GM12873 (cell line): ENCODE results near the gene BLOC1S5.

Experiments used
- CTCF ChIP-seq: IDR thresholded peaks from 2 replicates; pipeline ENCODE4 v1.5.1; 2012; ENCODE audit warnings: low read depth, mild to moderate bottlenecking, moderate library complexity, low read length, control low read depth; ENCODE audit not compliant: insufficient read depth; ENCODE audit errors: missing control alignments

Gene BLOC1S5

DNA sequence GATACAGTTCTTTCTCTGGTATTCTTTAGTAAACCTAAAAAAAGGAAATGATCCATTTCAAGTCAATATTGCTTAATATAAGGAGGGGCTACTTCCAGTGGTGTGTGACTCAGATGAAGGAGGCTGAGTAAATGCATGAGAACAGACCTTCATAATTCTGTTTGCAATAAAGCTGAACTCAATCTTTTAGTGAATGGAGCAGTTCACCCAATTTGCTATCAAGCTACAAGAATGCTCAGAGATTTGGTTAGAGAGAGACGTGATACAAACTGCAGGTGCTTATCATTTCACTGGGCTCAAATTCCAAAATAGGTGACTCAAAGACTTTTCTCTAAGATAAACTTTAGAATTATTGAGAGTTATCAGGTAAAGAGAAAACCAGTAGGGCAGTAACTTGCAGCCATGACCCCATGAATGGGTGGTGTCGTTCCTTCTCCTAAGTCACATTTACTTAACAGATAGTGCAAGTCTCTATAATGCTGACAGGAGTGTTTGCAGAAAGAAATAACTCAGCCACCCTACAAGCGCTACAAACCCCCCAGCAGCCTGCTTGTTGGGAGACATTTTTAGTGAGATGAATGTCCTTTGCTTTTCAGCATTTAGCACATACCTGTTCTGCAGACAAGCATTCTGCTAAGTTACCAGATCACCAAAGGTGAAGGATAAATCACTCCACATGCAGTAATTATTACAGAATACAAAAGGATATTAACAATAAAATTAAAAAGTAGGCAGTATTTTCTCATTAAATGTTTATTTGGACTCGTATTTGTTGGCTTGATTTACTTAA, 16.4 kb upstream of the BLOC1S5 start:
- no peak for TF ChIP-seq CTCF

- TF ChIP-seq CTCF = no peak
Observed at GRCh38 chr6:8079126-8079525, 14.9 kb upstream of the BLOC1S5 start.

- no peak for TF ChIP-seq CTCF
Observed at GRCh38 chr6:8077991-8078390, 13.8 kb upstream of the BLOC1S5 start.

DNA sequence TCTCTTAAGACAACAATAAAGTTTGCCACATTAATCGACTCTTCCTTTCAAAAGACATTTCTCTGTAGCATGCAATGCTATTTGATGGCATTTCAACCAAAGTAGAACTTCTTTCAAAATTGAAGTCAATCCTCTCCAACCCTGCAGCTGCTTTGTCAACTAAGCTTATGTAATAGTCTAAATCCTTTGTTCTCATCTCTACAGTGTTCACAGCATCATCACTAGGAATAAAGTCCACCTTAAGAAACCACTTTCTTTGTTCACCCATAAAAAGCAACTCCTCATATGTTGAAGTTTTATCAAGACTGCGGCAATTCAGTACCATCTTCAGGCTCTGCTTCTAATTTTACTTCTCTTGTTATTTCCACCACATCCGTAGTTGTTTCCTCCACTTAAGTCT, 11.5 kb upstream of the BLOC1S5 start:
- no peak for TF ChIP-seq CTCF

GRCh38 chr6:8075185-8075584, 11.0 kb upstream of the BLOC1S5 start:
- TF ChIP-seq CTCF = no peak

- TF ChIP-seq CTCF = no peak
Observed at GRCh38 chr6:8074213-8074612, 10.0 kb upstream of the BLOC1S5 start.

- TF ChIP-seq CTCF = no peak
Observed at GRCh38 chr6:8073758-8074157, 9.6 kb upstream of the BLOC1S5 start.
